HFF-Myc (cell line): ENCODE data around the gene RBM27.

Experiments used
- DNase-seq: peaks from one replicate; pipeline ENCODE4 v3.0.0-alpha.2; 2011; ENCODE audit warnings: low read depth; ENCODE audit errors: extremely low read depth
- H3K4me3 ChIP-seq: replicated peaks from 2 replicates; pipeline ENCODE4 v1.5.1; 2011; ENCODE audit warnings: low read depth, mild to moderate bottlenecking, control low read depth, low read length
- TF ChIP-seq, protein P1 (sequence below): IDR thresholded peaks from 2 replicates; pipeline ENCODE4 v1.5.1; 2012; ENCODE audit warnings: mild to moderate bottlenecking, low read depth, low read length, control low read depth; ENCODE audit errors: missing control alignments

RBM27 gene

GRCh38 chr5:146222005-146222404 lies 18.6 kb downstream of the RBM27 start:
- DNase-seq, result no peak
- TF ChIP-seq, protein P1, sequence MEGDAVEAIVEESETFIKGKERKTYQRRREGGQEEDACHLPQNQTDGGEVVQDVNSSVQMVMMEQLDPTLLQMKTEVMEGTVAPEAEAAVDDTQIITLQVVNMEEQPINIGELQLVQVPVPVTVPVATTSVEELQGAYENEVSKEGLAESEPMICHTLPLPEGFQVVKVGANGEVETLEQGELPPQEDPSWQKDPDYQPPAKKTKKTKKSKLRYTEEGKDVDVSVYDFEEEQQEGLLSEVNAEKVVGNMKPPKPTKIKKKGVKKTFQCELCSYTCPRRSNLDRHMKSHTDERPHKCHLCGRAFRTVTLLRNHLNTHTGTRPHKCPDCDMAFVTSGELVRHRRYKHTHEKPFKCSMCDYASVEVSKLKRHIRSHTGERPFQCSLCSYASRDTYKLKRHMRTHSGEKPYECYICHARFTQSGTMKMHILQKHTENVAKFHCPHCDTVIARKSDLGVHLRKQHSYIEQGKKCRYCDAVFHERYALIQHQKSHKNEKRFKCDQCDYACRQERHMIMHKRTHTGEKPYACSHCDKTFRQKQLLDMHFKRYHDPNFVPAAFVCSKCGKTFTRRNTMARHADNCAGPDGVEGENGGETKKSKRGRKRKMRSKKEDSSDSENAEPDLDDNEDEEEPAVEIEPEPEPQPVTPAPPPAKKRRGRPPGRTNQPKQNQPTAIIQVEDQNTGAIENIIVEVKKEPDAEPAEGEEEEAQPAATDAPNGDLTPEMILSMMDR, result no peak
- no peak overlapping the region for H3K4me3 ChIP-seq

GRCh38 chr5:146223179-146223578 lies 19.8 kb downstream of the RBM27 start:
- H3K4me3 ChIP-seq, result no peak overlapping the region
- TF ChIP-seq, protein P1, result no peak
- no peak for DNase-seq

DNA sequence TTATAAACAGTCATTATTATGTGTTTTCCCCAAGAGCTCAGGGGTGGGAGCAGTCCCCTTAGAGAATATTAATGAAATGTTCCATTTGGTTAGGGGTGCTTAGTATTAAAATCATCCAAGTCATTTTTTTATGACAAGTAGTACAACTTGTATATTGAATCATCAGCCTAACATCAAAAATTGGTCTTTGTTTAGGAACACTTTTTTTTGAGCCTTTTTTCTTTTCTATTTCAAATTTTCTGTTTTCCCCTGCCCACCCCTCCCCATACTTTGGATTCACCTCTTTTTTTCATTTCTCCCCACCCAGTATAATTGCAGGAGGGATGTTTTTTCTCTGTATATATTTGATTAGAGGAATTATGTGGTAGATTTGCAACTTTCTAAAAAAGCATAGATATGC lies 25.8 kb downstream of the RBM27 start:
- no peak overlapping the region for H3K4me3 ChIP-seq
- DNase-seq, result no peak
- TF ChIP-seq, protein P1, result no peak

GRCh38 chr5:146232223-146232622 lies 28.8 kb downstream of the RBM27 start:
- H3K4me3 ChIP-seq, result no peak overlapping the region
- TF ChIP-seq, protein P1, result no peak
- no peak for DNase-seq

DNA sequence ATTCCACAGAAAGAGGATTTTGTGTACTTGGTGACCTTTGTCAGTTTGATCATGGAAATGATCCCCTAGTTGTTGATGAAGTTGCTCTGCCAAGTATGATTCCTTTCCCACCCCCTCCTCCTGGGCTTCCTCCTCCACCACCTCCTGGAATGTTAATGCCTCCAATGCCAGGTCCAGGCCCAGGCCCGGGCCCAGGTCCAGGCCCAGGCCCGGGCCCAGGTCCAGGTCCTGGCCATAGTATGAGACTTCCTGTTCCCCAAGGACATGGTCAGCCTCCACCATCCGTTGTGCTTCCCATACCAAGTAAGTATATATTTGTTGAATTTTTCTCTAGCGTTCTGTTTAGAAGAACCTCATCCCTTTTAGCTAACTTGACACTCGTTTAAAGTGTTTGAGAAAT lies 30.0 kb downstream of the RBM27 start:
- no peak for DNase-seq
- H3K4me3 ChIP-seq, result no peak overlapping the region
- TF ChIP-seq, protein P1, result no peak

DNA sequence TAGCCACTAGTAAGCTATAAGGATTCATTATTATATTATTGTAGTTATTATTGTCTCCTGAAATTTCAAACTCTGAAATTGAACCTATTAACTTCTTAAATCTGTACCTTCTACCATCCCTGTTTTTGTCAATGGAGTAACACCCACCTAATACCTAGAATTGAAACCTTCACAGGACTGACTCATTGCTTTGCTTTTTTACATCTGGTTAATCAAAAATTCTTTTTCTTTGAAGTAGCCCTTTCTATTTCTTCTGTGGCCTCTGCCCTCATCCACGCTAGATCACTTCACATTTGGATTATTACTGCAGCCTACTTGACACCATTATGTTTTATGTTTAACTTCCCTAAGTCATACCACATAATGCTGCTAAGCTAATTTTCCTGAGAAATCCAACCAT lies 35.6 kb downstream of the RBM27 start:
- TF ChIP-seq, protein P1, result no peak
- no peak overlapping the region for H3K4me3 ChIP-seq
- no peak for DNase-seq

DNA sequence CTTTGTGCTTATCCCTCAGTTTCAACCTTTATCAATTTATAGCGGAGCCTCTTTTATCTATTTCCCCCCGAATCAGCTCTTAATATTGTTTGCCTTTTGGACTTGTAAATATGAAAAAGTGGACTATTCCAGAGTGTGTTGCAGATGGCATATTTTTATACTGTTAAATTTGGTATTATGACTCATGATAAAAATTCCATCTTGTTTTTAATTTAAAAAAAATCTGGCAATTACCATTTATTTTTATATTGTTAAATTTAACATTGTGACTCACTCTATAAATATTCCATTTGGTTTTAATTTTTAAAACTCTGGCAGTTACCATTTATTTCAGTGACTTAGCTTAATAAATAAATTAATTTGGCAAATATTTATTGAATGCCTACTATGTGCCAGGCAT lies 37.5 kb downstream of the RBM27 start:
- TF ChIP-seq, protein P1, result no peak
- H3K4me3 ChIP-seq, result no peak overlapping the region
- no peak for DNase-seq
